ENCODE measurements around the gene VPS13D. TPM values are rescaled to one million over a fixed set of nuclear protein-coding genes. Genes with fewer than 3 reads are reported as not detected.

The VPS13D gene
- total RNA-seq, 4 donors from 2014 or later, result 94.4 to 472 (median 163) TPM

DNA sequence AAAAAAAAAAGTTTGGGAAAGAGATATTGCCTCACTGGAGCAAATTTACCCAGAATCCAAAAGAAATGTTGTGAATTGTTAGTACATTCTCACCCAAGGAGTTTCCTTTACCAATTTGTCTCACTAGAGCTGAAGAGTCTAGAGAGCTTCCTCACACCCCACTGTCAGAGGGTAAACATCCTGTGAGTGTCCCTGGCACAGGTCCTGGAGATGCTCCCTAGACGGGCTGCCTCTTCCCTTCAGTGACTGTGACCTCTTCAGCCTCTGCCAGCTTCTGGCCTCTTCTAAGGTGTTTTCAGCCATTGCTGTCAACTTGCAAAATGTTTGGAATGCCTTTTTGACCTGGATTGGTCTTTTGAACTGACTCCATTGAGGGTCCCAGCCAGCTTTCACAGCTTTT lies 228.7 kb downstream of the VPS13D start:
- no peaks in the 10 kb centered on the region for H3K27me3 ChIP-seq
- peaks cover 54% of the 10 kb centered on the region for H3K36me3 ChIP-seq
- DNase-seq (ENCODE audit: low spot score in 2 of 2), result no peak
- TF ChIP-seq, protein P1, sequence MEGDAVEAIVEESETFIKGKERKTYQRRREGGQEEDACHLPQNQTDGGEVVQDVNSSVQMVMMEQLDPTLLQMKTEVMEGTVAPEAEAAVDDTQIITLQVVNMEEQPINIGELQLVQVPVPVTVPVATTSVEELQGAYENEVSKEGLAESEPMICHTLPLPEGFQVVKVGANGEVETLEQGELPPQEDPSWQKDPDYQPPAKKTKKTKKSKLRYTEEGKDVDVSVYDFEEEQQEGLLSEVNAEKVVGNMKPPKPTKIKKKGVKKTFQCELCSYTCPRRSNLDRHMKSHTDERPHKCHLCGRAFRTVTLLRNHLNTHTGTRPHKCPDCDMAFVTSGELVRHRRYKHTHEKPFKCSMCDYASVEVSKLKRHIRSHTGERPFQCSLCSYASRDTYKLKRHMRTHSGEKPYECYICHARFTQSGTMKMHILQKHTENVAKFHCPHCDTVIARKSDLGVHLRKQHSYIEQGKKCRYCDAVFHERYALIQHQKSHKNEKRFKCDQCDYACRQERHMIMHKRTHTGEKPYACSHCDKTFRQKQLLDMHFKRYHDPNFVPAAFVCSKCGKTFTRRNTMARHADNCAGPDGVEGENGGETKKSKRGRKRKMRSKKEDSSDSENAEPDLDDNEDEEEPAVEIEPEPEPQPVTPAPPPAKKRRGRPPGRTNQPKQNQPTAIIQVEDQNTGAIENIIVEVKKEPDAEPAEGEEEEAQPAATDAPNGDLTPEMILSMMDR (IDR thresholded peaks at IDR 0.05), result no peak
- H3K4me1 ChIP-seq, result peaks cover 68% of the 10 kb centered on the region
- WGBS, result 50% methylated on average over 1 of the region's 1 CpG
- H3K9me3 ChIP-seq, result no peaks in the 10 kb centered on the region
- no peak overlapping the region for H3K4me3 ChIP-seq
- H3K27ac ChIP-seq, result peak overlapping the region; percentile 60

DNA sequence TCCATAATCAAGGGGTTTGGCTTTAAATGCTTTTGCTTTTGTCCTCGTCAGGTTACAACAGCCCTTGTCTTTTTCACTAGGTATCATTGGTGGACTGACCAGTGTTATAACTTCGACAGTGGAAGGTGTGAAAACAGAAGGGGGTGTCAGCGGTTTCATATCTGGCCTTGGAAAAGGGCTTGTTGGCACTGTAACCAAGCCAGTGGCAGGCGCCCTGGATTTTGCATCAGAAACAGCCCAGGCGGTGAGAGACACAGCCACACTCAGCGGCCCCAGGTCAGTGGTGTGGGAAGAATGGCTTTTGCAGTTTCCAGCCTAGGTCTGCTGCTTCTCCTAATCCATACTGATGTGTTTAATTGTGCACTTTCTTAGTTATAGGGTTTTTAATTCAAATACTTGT lies 230.3 kb downstream of the VPS13D start:
- Histone ChIP-seq H3K27ac (no peak overlapping the region), H3K36me3 (peaks cover 54% of the 10 kb centered on the region), H3K4me1 (peaks cover 52% of the 10 kb centered on the region), H3K9me3 (no peaks in the 10 kb centered on the region), H3K27me3 (no peaks in the 10 kb centered on the region), H3K4me3 (no peak overlapping the region)
- WGBS, result 93% methylated on average over 6 of the region's 6 CpGs
- DNase-seq (ENCODE audit: low spot score in 2 of 2), result no peak
- TF ChIP-seq EP300 (IDR thresholded peaks at IDR 0.05) (no peak), POLR2A (IDR thresholded peaks at IDR 0.05) (no peak), POLR2AphosphoS5 (IDR thresholded peaks at IDR 0.05) (no peak)
- TF ChIP-seq, protein P1 (IDR thresholded peaks at IDR 0.05), result no peak

GRCh38 chr1:12460911-12461621 lies 231.2 kb downstream of the VPS13D start:
- H3K4me1 ChIP-seq, result peaks cover 47% of the 10 kb centered on the region
- H3K27me3 ChIP-seq, result no peaks in the 10 kb centered on the region
- TF ChIP-seq, protein P1 (IDR thresholded peaks at IDR 0.05), result no peak
- TF ChIP-seq EP300 (IDR thresholded peaks at IDR 0.05), result no peak
- no peak for TF ChIP-seq POLR2AphosphoS5 (IDR thresholded peaks at IDR 0.05)
- TF ChIP-seq POLR2A (IDR thresholded peaks at IDR 0.05), result no peak
- DNase-seq (ENCODE audit: low spot score in 2 of 2), result no peak
- 56% methylated on average over 6 of the region's 6 CpGs for WGBS
- H3K27ac ChIP-seq, result peak overlapping the region; percentile 66
- H3K36me3 ChIP-seq, result peaks cover 49% of the 10 kb centered on the region
- no peak overlapping the region for H3K4me3 ChIP-seq
- no peaks in the 10 kb centered on the region for H3K9me3 ChIP-seq

- 76% methylated on average over 2 of the region's 2 CpGs for WGBS
- Histone ChIP-seq H3K4me1 (peaks cover 42% of the 10 kb centered on the region), H3K36me3 (peaks cover 43% of the 10 kb centered on the region)
These were observed 231.9 kb downstream of the VPS13D start for GRCh38 chr1:12461754-12462153.

DNA sequence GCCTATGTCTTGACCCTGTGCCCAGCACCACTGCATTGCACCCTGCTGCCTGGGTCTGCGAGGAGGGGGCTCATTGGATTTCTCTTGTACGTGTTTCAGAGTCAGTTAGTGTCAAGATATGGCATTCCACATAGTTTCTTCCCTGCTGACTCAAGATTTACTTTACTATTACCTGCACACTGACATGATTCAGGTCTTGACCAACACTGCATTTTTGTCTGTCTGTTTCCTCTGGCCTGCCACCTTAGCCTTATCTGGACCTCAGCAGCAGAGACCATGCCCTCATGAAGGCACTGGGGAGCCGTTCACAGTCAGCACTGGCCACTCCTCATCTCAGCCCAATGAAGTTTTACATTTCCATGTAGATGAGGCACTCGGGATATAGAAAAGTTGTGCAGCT lies 232.8 kb downstream of the VPS13D start:
- H3K4me3 ChIP-seq, result no peak overlapping the region
- TF ChIP-seq EP300 (IDR thresholded peaks at IDR 0.05) (no peak), POLR2A (IDR thresholded peaks at IDR 0.05) (no peak), POLR2AphosphoS5 (IDR thresholded peaks at IDR 0.05) (no peak)
- TF ChIP-seq, protein P1 (IDR thresholded peaks at IDR 0.05), result no peak
- DNase-seq (ENCODE audit: low spot score in 2 of 2), result no peak
- H3K36me3 ChIP-seq, result peaks cover 39% of the 10 kb centered on the region
- H3K9me3 ChIP-seq, result no peaks in the 10 kb centered on the region
- 81% methylated on average over 4 of the region's 4 CpGs for WGBS
- peaks cover 37% of the 10 kb centered on the region for H3K4me1 ChIP-seq
- no peak overlapping the region for H3K27ac ChIP-seq
- H3K27me3 ChIP-seq, result no peaks in the 10 kb centered on the region

More at GRCh38 chr1:12461754-12462153, 231.9 kb downstream of the VPS13D start:
- TF ChIP-seq EP300 (IDR thresholded peaks at IDR 0.05) (no peak), POLR2A (IDR thresholded peaks at IDR 0.05) (no peak), POLR2AphosphoS5 (IDR thresholded peaks at IDR 0.05) (no peak)
- TF ChIP-seq, protein P1 (IDR thresholded peaks at IDR 0.05), result no peak
- H3K27ac ChIP-seq, result peak overlapping the region; percentile 66
- H3K4me3 ChIP-seq, result no peak overlapping the region
- H3K27me3 ChIP-seq, result no peaks in the 10 kb centered on the region
- H3K9me3 ChIP-seq, result no peaks in the 10 kb centered on the region
- DNase-seq (ENCODE audit: low spot score in 2 of 2), result no peak
